ENCODE measurements around the gene CTF1.
"Not testable (repeated sequence)": the region's sequence is repeated elsewhere in the genome, so short reads cannot be mapped to it uniquely, and the experiment has no call there.

Gene CTF1

GRCh38 chr16:30888856-30889499 is 7.4 kb upstream of the CTF1 start:
- DNase-seq (ENCODE audit: low spot score): no peak

- no peak for DNase-seq (ENCODE audit: low spot score)
These were observed 6.7 kb upstream of the CTF1 start for GRCh38 chr16:30889721-30890120.

DNA sequence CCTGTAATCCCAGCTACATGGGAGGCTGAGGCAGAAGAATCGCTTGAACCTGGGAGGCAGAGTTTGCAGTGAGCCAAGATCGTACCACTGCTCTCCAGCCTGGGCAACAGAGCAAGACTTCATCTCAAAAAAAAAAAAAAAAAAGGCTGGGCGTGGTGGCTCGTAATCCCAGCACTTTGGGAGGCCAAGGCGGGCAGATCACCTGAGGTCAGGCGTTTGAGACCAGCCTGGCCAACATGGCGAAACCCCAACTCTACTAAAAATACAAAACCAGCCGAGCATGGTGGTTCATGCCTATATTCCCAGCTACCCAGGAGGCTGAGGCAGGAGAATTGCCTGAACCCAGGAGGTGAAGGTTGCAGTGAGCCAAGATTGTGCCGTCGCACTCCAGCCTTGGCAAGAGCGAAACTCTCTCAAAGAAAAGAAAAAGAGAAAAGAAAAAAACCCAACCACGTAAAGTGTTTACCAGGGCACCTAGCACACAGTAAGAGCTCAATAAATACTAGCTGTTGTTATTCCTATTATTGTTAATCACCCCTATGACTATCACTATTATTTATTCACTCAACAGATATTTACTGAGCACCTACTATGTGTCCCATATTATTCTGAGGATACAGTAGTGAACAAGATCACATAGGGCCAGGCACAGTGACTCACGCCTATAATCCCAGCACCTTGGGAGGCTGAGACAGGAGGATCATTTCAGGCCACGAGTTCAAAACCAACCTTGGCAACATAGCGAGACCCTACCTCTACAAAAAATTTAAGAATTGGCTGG is 5.2 kb upstream of the CTF1 start:
- DNase-seq (ENCODE audit: low spot score): not testable (repeated sequence)

DNA sequence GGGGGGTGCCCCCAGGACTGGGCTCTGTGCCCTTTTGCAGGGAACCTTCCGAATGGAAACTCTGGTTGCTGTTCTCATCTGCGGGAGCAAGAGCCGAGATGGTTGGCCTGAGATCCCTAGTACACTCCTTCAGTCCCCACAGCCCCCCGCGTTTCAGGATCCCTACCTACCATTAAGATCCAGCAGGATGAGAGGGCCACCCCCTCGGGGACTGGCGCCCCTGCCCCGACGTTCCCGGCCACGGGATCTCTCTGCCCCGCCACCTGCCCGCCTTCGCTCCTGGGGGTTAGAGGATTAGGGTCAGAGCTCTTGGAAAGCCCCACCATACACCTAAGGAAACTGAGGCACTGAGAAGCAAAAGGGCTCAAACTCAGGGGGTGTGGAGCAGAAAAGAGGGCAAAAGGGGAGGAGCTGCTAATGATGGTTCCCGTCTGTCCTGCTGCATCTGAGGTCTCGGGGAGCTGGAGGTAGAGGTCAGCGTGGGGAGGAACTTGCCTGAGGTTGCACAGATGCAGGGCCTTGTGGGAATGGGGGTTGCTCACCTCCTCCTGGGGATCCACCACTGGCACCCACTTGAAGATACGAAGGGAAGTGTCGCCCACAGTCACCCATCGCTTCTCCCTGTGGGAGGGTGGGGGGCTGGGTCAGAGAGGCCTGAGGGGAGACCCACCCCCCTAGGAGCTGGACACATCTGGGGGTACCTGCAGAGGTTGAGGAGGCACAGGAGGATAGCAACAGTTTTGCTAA is 3.6 kb upstream of the CTF1 start:
- no peak for DNase-seq (ENCODE audit: low spot score)

GRCh38 chr16:30893417-30893743 is 3.0 kb upstream of the CTF1 start:
- no peak for DNase-seq (ENCODE audit: low spot score)

GRCh38 chr16:30893744-30894539 is 2.5 kb upstream of the CTF1 start, which contains the start of gene BCL7C:
Gene BCL7C (minus strand): TSS chr16:30894077. CDS start chr16:30893944, 133 bp downstream.
- peak; percentile 88 for DNase-seq (ENCODE audit: low spot score)

DNA sequence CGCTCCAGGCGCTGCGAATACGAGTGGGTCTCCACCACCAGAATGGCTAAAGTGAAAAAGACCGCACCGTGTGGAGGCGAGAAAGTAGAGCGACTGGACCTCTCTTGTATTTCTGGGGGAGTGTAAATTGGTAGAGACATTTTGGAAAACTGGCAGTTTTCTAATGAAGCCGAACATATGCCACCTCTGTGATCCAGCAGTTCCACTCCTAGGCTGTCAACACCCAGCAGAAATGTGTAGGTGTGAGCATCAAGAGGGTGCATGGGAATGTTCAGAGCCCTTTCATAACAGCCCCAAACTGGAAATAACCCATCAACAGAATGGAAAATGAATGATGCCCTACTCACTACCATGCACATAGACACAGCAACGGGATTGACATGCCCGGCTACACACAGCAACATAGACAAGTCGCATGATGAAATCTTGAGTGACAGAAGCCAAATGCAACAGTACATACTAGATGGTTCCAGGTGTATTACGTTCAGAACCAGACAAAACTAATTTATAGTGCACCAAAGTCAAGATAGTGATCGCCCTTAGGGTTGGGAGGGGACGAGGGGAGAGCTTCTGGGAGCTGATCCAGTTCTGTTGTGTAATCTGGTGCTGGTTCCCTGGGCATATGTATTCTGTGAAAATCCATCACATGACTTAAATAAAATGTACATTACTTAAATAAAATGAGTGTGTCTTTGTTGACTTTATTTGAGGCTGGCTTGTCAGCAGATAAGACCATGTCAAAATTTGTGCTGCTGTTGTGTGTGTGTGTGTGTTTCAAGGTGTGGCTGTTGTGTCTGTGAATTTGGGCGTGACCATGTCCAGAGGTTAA is 1.7 kb upstream of the CTF1 start:
- no peak for DNase-seq (ENCODE audit: low spot score)

DNA sequence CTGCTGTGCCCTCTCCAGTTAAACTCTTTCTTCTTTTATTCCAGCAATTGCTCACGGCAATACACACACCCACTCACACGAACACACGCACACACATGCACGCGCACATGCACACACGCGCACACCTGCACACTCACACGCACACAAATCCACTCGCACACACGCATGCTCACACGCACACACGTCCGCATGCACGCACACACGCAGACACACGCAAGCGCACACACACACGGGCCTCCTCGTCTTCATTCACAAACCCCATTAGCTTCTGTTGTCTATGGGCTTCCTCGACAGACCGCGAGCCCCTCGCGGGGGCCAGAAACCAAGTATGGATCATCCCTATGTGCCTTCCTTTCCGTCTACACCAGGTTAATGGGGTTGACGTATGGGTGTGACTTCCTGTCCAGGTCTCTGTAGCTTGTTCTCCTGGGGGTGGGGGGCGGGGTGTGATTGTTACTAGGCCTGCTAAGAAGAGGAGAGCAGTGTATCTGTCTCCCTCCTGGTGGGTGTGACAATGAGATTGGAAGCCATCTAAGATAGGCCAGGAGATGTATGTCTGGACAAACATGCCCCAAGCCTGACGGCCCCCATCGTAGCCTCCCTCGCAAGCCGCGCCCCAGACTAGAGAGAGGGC is 670 bp upstream of the CTF1 start:
- DNase-seq (ENCODE audit: low spot score): no peak

DNA sequence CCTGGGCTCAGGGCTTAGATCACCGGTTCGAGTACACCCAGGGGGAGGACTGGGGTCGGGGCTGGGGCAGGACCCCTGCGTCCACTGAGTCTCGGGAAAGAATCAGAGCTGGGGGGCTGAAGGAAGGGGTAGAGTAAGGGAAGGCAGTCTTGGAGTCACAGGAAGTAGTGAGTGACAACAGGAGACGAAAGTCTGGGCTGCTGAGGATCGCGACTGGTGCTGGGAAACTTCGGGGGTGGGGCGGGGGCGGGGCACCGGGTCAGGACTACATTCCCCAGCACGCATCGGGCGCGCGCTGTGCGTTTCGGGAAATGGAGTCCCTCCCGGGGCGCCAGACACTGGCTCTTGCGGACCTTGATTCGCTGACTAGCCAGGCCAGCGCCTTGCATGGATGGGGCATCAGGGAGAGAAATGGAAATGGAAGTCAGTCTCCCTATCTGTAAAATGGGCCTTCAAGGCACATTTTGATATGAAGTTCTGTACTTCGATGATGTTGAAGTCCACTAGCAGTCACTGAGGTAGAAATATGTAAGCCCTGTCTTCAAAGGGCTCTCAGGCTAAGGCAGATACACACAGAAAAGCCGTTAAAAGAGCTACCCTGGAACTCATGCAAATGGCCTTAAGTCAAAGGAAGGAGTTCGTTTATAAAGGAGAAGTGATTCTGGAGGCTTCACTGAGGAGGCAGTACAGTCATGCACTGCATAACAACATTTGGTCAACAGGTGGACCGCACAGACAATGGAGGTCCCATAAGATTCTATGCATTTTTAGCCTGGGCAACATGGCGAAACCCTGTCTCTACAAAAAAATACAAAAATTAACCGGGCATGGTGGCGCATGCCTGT is 697 bp downstream of the CTF1 start:
- peak; percentile 85 for DNase-seq (ENCODE audit: low spot score)

GRCh38 chr16:30899794-30900193 is 3.4 kb downstream of the CTF1 start:
- DNase-seq (ENCODE audit: low spot score): no peak

DNA sequence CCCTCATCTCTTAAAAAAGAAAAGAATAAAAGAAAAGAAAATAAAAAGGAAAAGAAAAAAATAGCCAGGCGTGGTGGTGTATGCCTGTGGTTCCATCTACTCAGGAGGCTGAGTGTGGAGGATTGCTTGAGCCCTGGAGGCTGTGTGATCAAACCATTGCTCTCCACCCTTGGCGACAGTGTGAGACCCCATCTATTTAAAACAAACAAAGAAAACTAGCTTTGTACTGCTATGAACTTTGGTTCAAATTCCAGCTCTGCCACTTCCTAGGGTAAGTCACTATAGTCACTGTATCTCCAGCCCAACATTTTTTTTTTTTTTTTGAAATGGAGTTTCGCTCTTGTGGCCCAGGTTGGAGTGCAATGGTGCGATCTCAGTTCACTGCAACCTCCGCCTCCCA is 4.2 kb downstream of the CTF1 start:
- no peak for DNase-seq (ENCODE audit: low spot score)

DNA sequence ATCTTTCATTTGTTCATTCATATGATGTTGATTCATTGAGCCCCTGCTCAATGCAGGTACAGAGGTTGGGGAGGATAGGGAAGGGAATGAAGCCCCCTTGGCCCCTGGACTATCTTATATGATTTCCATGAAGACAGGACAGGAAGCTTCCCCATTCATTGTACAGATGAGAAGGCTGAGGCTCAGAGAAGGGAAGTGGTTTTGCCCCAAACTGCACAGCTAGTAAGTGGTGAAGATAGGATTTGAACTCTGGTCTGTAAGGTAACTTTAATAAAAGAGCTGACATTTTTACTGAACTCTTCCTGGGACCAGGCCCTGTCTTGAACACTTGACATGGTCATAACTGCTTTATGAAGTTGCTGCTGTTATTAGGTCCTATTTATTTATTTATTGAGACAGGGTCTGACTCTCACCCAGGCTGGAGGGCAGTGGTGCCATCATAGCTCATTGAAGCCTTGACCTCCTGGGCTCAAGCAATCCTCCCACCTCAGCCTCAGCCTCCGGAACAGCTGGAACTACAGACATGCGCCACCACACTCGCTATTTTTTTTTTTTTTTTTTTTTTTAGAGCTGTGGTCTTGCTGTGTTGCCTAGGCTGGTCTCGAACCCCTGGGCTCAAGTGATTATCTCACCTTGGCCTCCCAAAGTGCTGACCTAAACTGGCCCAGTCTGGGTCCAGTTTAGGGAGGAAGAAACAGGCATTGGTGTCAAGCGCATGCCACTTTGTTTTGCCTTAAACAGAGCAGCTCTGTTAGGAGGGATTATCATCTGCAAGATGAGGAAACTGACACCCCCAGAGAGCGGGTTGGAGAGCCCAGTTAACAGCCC is 5.0 kb downstream of the CTF1 start:
- DNase-seq (ENCODE audit: low spot score): no peak

GRCh38 chr16:30902029-30902972 is 5.9 kb downstream of the CTF1 start:
- DNase-seq (ENCODE audit: low spot score): peak; percentile 39

GRCh38 chr16:30903002-30903401 is 6.6 kb downstream of the CTF1 start:
- no peak for DNase-seq (ENCODE audit: low spot score)

GRCh38 chr16:30903596-30903995 is 7.2 kb downstream of the CTF1 start:
- DNase-seq (ENCODE audit: low spot score): no peak

GRCh38 chr16:30904114-30904780 is 7.8 kb downstream of the CTF1 start:
- no peak for DNase-seq (ENCODE audit: low spot score)

DNA sequence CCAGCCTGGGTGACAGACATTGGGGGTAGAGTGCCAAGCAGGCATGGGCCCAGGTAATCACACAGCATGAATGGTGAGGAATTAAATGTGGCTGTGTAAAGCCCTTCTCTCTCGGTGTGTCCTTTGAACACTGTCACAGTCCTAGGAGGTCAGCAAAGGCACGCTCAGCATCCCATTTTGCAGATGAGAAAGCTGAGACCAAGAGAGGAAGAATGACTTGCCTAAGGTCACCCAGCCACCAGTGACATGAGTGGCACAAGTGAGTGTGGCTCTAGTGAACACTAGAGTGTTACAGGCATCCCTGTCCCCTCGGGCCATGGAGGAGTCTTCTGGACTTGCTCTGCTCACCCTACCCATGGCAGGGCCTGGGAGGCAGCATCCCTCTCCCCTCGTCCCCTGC is 10.7 kb downstream of the CTF1 start:
- DNase-seq (ENCODE audit: low spot score): no peak

Measured in activated CD4-positive, alpha-beta T cell treated with anti-CD3 and anti-CD28 coated beads, Interleukin-2, Interleukin-4, amounts not matched to agents 100 ng/mL and 50 ng/mL, durations not matched to agents 16 hours and 8 hours (primary cell).